Ammon's horn (tissue), 1 donor: ENCODE results near the gene TRMT6.

Experiments
- DNase-seq: peaks from one replicate; pipeline ENCODE4 v3.0.0-alpha.2; 2016; ENCODE audit warnings: low spot score

Gene TRMT6

DNA sequence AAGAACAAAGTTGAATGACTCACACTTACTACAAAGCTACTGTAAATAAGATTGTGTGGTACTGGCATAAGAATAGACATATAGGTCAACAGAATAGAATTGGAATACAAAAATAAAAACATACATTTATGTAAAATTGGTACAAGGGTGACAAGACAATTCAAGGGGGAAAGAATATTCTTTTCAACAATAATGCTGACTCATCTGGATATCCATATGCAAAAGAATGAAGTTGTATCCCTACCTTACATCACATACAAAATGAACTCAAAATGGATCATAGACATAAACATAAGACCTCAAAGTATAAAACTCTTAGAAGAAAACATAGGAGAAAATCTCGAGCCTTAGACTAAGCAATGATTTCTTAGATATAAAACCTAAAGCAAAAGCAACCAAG, 50.9 kb downstream of the TRMT6 start:
- DNase-seq = no peak

DNA sequence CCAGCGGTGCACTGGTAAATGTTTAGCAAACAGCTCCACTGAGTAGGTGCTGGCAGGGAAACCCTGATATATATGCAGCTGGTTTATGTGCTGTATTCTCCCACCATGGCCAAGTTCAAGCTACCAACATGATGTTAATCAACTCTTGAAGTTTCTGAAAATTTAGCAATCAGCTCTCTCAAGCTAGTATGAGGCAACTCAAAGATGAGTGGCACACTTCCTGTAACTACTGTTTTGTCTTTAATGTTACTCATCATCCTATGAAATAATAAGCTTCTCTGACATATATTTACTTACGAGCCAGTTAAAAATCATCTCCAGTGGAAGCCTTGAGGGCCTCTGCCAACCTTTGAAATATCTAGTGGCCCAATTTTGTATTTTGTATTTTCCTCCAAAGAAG, 54.7 kb downstream of the TRMT6 start:
- DNase-seq = no peak

- no peak for DNase-seq
Measured at GRCh38 chr20:5893621-5894020, 56.7 kb downstream of the TRMT6 start.

- no peak for DNase-seq
Measured at GRCh38 chr20:5893052-5893451, 57.3 kb downstream of the TRMT6 start.

- no peak for DNase-seq
Measured at GRCh38 chr20:5890773-5891441, 59.4 kb downstream of the TRMT6 start.

DNA sequence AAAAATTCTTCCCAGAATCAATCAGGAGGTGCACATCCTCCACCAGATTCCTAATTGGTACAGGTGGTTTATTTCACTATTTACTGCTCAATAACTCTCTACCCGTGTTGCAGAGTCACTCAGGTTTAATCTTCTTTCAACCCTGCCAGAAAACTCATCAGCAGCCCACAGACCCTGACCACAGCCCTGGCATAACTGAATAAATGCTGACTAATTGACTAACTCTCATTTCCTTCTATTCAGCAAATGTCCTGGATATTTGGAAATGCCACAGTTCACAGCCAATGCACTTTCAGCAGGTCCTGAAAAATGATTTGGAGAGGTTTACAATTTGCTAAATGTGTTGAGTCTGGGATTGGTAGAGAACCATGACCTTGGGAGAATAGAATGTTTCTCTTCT, 62.3 kb downstream of the TRMT6 start:
- DNase-seq = no peak

GRCh38 chr20:5887386-5887785, 62.9 kb downstream of the TRMT6 start:
- no peak for DNase-seq
